HG03025 (cell line): ENCODE data around the gene ATP11A.

Source experiments
- ATAC-seq: cut with Tn5 transposase; IDR thresholded peaks from one replicate; pipeline ENCODE4 v1.9.1; 2021; ENCODE audit warnings: mild to moderate bottlenecking, moderate library complexity; ENCODE audit not compliant: unreplicated experiment, low FRiP score

ATP11A gene

DNA sequence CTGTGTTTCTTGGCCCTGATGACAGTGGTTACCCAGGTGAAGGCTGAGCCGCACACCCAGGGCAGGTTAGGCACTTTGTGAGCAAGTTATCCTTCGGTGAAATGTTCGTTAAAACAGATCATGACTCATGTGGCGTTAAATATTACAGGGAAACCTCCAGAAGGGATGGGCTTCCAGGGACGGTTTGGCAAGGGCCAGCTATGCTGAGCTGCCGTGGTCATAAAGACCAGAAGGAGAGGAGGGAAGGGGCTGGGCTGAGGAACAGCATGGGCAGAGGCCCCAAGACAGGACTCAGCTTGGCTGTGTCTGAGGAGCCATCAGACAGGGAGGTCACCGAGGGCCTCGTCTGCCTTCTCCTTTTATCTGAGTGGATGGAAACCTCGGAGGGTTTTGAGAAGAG lies 47.5 kb downstream of the ATP11A start:
- ATAC-seq = no peak

DNA sequence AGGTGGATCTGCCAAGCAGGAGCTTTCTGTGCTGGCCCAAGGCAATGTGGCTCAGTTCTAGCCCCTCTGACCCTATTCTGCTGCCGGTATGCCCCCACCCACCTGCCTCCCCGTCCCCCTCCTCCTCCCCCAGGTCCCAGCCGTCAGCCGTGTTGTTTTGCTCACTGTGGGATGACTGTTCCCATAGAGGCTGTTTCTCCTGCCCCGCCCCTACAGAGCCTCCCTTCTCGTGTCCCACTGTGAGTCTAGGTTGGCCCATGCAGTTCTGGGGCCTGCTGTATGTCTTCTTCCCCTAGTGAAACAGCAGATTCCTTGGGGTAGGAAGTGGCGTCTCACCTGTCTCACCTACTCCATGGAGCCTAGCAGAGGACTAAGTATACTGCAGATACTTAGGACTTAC lies 48.8 kb downstream of the ATP11A start:
- ATAC-seq = no peak

DNA sequence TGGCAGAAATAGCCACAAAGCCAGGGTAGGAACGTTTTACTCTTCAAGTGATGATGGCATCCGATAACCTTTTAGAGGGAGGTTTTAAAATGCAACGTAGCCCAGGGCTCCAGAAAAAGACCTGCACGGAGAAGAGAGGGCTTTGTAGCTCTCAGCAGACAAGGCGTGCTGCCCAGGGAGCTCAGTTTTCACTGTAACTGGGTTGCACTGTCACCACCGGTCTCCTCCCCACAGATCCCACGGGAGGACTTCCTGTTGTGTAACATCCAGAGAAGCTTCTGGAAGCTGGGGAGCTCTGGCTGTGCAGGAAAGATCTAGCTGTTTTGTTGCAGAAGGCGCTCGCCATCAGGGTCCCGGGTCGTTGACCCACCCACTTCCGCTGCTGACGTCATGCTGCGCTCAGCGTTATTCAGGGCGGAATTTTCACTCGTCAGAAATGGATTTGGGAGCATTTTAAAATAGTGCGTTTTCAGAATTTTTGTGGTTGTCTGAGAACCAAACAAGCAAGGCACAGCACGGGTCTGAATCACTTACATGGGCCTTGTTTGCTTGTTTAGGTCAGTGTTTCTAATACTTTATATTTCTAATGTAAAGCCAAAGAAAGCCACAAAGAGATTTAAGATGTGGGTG lies 50.8 kb downstream of the ATP11A start:
- no peak for ATAC-seq

DNA sequence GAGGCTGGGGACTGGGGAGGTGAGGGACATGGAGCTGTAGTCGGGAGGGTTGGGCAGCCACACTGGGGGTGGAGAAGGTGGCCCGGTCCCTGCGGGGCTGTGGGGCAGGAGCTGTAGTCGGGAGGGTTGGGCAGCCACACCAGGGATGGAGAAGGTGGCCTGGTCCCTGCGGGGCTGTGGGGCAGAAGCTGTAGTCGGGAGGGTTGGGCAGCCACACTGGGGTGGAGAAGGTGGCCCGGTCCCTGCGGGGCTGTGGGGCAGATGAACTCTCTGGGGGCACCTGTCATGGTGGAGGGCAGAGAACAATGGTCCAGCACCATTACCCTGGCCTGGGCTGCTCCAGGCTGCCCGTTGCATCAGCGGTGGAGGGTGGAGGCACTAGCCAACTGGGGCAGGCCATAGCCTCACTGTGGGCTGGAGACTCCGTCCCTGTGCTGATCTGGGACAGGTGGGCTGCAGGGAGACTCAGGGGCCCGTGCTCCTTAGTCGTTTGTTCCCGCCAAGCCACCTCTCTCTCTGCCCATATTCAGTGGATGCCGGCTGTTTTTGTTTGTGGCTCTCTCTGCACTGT lies 51.4 kb downstream of the ATP11A start:
- no peak for ATAC-seq

DNA sequence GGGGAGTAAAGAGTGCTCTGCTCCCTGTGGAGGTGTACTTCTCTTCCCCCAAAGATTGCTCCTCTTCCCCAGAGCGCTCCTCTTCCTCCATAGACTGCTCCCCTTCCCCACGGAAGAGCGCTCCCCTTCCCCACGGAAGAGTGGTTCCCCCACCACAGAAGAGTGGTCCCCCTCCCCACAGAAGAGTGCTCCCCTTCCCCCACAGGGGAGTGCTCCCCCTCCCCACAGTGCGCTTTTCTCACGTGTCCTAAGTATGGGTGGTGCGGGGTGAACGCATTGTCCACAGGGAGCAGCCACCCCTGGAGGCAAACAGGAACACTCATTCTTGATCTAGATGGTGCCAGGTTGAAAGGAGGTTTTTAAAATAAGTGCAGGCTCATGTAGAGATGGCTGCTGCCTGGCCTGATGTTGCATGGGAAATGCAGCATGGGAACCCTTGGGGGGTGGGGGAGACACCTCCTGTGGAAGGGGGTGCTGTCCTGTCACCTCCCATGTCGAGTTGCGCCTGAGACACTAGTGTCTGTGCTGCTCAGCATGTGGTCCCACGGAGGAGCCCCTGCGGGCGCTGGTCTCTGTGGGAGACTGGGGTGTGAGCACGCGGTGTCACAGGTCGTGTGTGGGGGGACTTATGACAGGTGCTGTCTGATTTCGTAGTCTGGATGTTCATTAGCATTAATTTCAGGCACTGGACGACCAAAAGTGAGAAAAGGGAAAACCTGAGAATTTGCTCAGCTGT lies 52.2 kb downstream of the ATP11A start:
- no peak for ATAC-seq

DNA sequence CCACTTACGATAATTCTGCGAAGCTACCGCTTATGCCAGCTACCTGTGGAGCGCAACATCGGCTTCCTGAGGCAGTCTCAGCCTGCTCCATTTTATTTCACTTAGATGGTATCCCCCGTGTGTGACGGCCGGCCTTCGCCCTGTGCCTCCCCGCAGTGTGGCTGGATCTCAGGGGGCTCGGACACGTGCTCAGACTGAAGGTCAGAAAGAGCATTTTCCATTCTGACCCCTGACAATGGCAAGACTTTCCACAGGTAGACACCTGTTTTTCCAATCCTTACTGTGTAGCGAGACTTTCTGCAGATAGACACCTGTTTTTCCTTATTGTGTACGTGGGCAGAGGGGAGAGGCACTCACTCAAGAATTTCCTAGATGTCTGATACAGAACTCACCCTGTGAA lies 52.7 kb downstream of the ATP11A start:
- ATAC-seq = no peak

DNA sequence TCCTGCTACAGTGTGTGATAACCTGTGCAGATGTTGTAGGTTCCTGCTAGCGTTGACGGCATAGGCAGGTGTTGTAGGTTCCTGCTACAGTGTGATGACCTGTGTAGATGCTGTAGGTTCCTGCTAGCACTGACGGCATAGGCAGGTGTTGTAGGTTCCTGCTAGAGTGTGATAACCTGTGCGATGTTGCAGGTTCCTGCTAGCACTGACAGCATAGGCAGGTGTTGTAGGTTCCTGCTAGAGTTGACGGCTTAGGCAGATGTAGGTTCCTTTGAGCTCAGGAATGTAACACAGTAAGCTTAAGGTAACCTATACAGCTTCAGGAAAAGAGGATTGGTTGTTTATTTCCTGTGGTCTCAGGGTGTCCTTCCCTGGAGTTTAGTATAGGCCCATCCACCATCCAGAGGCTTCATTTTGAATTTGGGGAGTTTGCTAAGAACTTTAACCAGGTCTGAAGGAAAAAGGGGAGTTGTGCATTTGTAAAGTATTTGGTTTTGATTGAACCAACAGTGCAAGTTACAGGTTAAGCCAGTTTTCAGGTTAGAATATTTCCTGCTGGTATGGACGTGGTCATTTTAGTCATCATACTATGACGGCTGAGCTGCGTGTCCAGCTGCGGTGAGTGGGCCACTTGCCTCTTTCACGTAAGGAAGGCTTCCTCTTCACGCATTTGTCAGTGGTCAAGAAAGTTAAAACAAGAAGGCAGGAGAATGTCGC lies 53.8 kb downstream of the ATP11A start:
- ATAC-seq = no peak

DNA sequence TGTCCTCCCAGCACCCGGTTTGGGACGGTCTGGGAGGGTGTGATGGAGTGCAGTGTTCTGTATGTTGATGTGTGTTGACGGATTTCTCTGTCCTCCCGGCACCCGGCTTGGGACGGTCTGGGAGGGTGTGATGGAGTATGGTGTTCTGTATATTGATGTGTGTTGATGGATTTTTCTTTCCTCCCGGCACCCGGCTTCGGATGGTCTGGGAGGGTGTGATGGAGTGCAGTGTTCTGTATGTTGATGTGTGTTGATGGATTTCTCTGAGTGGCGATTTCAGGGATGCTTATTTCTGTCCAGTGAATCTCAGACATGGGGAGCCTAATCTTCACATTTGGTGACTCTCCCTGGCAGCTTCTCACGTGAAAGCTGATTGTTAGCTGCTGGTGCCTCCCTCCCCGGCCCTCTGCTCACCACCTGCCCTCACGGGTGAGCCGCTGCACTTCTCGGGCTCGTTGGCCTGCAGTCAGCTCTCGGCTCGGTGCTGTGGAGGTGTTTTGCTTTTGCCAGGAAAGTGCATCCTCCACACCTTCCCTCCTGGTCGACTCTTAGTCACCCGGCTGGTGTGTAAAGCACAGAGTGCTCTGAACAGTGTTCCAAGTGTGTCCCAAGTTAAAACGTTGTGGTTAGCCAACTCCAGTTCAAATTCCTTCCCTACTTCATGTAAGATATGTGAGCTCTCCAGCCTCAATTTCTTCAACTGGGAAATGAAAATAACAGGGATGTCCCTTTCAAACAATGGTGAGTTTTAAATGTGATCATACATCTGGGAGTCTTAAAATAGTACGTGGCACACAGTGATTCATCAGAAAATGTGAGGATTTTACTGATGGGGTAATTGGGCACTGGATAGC lies 54.6 kb downstream of the ATP11A start:
- ATAC-seq = no peak

DNA sequence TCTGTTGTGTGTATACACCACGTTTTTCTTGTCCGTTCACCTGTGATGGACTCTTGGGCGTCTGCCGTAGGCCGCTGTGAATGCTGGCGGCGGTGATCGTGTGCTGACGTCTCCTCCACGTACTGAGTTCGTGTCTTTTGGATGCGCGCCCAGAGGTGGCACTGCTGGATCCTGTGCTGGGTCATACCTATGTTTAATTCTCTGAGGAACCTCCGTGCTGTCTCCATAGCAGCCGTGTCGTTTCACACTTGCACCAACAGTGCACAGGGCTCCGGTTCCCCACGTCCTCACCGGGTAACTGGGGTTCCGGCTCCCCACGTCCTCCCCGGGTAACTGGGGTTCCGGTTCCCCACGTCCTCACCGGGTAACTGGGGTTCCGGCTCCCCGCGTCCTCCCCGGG lies 56.2 kb downstream of the ATP11A start:
- ATAC-seq = no peak

DNA sequence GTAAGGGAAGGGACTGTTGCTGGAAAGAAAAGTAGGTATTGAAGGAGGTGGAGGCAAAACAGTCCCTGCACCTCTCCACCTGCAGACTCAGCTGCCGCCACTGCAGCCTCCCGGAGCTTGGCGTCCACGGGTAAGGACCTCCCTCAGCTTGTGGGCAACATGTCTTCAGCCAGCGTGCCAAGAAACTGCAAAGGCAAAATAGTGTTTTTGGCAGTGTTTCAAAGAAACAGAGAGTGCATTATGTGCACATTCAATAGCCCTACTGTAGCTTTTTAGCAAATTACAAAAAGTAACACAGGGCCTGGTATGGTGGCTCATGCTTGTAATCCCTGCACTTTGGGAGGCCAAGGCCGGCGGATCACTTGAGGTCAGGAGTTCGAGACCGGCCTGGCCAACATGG lies 57.4 kb downstream of the ATP11A start:
- ATAC-seq = no peak

DNA sequence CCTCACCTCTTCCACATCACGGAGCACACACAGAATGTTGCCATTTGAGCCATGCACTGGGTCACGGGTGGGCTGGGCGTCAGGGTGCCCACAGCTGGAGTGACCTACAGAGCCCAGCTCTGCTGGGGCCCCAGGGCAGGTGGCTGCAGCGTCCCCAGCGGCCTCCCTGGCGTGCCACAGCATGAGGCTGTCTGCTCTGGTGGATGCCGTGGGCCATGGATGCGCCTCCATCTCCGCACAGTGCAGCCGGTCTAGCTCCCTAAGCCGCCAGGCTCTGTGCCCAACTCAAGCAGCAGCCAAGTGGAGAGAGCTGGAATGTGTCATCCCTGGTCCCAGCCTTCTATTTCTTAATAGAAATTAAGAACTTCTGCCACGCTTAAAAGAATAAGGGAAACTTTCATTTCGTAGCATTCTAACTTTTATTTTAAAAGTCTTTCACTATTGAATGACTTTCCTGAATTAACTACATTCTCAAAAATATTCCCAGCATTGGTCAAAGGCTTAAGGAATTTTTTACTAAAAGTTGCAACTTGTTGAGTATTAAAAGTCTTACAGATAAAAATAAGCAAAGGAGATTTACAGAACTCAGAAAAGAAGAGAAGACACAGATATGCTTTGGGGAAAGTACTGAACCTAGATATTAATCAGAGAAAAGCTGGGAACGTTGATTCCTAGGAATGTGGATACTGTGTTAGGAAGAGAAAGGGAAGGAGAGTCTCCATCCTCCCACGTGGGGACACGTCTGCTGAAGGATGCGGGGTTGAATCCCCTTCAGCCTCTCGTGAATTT lies 59.3 kb downstream of the ATP11A start:
- ATAC-seq = no peak

DNA sequence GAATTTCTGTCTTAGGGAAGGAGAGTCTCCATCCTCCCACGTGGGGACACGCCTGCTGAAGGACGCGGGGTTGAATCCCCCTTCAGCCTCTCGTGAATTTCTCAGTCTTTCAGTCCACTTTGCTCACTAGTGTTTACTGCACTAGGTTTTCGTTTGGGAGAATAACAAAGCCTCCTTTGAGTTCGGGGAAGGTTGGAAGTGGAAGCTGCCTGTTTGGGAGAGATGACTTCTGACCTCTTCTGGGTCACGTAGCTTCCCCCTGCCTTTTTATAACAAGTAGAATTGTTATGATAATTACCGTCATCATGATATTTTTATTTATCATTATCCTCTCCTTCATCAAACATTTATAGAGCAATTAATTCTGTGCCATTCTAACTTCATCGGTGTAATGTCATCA lies 60.7 kb downstream of the ATP11A start:
- ATAC-seq = no peak

DNA sequence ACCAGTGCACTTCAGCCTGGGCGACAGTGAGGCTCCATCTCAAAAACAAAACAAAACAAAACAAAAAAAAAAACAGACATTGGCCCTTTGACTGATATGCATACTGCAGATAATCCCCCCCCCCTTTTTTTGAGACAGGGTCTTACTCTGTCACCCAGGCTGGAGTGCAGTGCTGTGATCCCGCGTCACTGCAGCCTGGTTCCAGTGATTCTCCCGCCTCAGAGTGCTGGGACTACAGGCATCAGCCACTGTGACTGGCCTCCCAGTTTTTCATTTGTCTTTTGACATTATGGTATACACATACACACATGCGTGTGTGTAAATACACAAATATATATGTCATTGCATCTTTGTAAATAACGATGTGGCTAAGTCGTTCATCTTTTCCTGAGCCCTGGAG lies 61.8 kb downstream of the ATP11A start:
- ATAC-seq = no peak

DNA sequence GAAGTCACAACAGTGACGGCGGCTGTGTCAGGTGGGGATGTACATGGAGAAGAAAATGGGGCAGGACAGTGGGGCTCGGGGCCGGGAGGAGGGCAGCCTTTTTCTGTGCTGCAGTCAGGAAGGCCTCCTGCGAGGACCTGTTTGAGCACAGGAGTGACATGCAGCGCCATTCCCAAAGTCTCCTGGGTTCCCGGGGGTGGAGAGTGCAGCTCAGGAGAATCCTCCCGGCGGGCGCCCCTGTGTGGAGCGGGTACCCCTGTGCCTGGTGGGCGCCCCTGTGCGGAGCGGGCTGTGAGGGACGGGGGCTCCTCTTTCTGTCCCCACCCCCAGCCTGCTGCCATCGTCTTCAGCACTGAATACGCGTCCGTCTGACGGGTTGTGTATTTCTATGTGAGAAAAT lies 62.4 kb downstream of the ATP11A start:
- ATAC-seq = no peak

DNA sequence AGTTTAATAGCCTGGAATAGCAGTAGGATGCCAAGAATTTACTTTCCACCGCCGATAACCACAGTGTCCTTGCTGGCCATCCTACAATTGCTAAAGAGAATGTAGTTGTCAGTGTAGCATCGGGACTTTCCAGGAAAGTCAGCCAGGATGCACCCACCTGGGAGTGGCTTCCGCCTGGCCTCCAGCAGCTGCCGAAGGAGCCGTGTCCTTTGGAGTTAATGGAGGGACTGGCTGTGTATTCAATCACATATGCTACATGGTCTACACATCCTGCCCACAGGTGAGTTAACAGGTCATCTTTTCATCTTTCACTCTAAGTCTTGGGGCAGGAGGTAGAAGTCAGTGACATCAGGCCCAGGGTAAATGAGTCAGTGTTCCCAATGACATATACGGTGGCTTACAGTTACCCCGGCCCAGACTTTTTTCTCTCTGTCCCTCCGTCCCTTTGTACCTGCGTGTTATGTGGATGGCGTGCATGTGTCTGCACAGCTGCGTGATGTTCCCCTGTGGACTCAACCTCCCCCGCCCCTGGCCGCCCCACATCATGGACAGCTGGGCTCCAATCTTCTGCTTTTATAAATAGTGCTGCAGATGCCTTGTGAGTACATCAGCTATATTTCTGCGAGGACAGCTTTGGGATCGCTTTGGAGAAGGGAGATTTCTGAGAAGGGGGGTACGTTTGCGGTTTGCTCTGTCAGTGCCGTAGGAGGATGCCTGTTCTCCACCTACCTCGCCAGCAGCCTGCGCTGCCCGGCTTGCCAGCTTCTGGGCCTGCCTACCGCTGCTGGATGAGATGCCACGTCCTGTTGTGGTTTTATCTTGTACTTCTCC lies 63.1 kb downstream of the ATP11A start:
- ATAC-seq = no peak

DNA sequence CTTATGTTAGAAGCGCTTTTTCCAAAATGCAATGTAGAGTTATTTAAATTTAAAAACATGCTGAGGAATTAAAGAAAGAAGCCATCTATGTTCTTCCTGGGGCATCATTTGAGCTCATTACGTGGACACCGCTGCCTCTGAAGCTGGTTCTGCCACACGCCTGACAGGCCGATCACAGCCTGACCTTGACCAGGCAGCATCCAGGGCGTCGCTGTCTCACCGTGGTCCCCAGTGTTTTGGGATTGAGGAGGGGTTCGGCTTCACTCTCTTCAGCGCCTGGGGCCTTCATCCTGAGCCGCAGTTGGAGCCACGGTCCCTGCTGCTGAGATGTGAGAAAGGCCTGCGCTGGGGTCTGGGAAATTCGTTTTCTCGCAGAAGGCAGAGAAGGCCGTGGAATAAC lies 64.0 kb downstream of the ATP11A start:
- ATAC-seq = no peak

DNA sequence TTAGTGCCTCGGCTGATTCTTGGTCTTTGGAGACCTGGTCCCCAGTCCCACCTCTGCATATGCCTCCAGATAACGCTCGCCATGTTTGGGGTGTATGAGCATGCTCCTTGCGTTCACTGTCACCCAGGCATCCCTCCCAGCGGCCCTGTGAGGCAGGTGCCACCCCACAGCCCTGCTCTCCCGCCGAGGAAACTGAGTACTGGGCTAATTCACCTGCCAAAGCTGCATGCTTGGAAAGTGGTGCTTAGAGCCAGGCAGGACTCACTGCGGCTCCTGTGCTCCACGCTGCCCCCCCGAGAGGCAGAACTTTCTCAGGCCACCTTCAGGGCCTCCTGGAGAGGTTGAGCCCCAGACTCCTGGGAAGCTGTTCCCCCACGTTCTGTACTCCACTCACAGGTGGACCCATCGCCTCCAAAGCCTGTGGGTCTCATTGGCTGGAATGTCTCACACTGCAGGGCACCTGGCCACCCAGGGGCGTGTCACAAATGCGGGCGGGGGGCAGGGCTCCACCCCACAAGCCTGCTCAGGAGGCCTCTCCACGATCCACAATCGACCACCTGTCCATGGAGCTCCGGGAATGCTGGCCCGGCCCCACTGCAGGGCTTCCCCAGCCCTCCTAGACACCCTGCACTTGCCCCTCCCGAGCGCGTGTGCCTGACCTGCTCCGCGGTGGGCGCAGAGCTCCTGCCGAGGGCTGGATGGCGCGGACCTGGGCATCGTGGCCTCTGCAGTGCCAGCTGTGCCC lies 64.6 kb downstream of the ATP11A start:
- no peak for ATAC-seq

DNA sequence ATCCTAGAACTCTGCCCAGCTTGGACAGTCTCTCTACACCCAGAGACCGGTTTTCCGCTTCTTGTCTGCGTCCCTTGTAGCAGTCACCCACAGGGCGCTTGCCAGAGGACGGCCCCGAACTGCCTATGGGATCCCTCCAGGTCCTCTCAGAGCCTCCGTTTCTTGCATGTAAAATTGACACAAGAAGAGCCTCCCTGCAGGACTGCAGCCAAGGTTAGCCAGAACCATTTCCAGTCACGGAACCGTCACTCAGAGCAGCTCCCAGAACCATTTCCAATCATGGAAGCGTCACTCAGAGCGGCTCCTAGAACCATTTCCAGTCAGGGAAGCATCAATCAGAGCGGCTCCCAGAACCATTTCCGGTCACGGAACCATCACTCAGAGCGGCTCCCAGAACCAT lies 65.5 kb downstream of the ATP11A start:
- ATAC-seq = no peak
